GM19438 (cell line): ENCODE data around the gene ESR1.
"Not testable (repeated sequence)": the region's sequence is repeated elsewhere in the genome, so short reads cannot be mapped to it uniquely, and the experiment has no call there.

Source experiments
- ATAC-seq: cut with Tn5 transposase; IDR thresholded peaks from one replicate; pipeline ENCODE4 v1.9.1; 2021; ENCODE audit warnings: low read depth; ENCODE audit not compliant: unreplicated experiment

Gene ESR1

GRCh38 chr6:151885234-151885633 lies 77.8 kb downstream of the ESR1 start:
- ATAC-seq, result no peak

- ATAC-seq, result no peak
Observed at GRCh38 chr6:151891524-151891923, 84.0 kb downstream of the ESR1 start.

GRCh38 chr6:151894426-151894825 lies 86.9 kb downstream of the ESR1 start:
- ATAC-seq, result not testable (repeated sequence)

GRCh38 chr6:151899221-151899620 lies 91.7 kb downstream of the ESR1 start:
- not testable (repeated sequence) for ATAC-seq

GRCh38 chr6:151899796-151900195 lies 92.3 kb downstream of the ESR1 start:
- ATAC-seq, result not testable (repeated sequence)

- ATAC-seq, result no peak
Observed at GRCh38 chr6:151900256-151900655, 92.8 kb downstream of the ESR1 start.

- ATAC-seq, result no peak
Observed at GRCh38 chr6:151901009-151901411, 93.5 kb downstream of the ESR1 start.

- no peak for ATAC-seq
Observed at GRCh38 chr6:151904631-151905030, 97.1 kb downstream of the ESR1 start.

- ATAC-seq, result no peak
Observed at GRCh38 chr6:151905072-151905471, 97.6 kb downstream of the ESR1 start.

GRCh38 chr6:151905854-151906253 lies 98.4 kb downstream of the ESR1 start:
- no peak for ATAC-seq

GRCh38 chr6:151911401-151911800 lies 103.9 kb downstream of the ESR1 start:
- ATAC-seq, result no peak

GRCh38 chr6:151914484-151914883 lies 107.0 kb downstream of the ESR1 start:
- ATAC-seq, result no peak

- no peak for ATAC-seq
Observed at GRCh38 chr6:151916075-151916474, 108.6 kb downstream of the ESR1 start.

- ATAC-seq, result no peak
Observed at GRCh38 chr6:151916680-151917164, 109.2 kb downstream of the ESR1 start.

- no peak for ATAC-seq
Observed at GRCh38 chr6:151917531-151918329, 110.2 kb downstream of the ESR1 start.

- ATAC-seq, result no peak
Observed at GRCh38 chr6:151940307-151940706, 132.8 kb downstream of the ESR1 start.

GRCh38 chr6:151948002-151948743 lies 140.7 kb downstream of the ESR1 start:
- no peak for ATAC-seq

- no peak for ATAC-seq
Observed at GRCh38 chr6:151958332-151958731, 150.8 kb downstream of the ESR1 start.

GRCh38 chr6:151959086-151959485 lies 151.6 kb downstream of the ESR1 start:
- ATAC-seq, result no peak

- ATAC-seq, result no peak
Observed at GRCh38 chr6:151961809-151962208, 154.3 kb downstream of the ESR1 start.

- ATAC-seq, result no peak
Observed at GRCh38 chr6:151962246-151962846, 154.9 kb downstream of the ESR1 start.
